CD4-positive, alpha-beta T cell treated with Interleukin-2 at 100 ng/mL for 4 hours (primary cell): Measurements from ENCODE around the gene ECM1.

ENCODE experiments used
- DNase-seq: peaks from one replicate; pipeline ENCODE4 v3.0.0-alpha.2; 2020; ENCODE audit warnings: low spot score

ECM1 gene

GRCh38 chr1:150507912-150508864 is at the start of gene ECM1:
ECM1 (plus strand) TSS chr1:150508109; CDS start chr1:150508210, 101 bp downstream.
- no peak for DNase-seq

- peak; percentile 76 for DNase-seq
Observed at GRCh38 chr1:150464422-150464826, 43.5 kb upstream of the ECM1 start.

- DNase-seq: no peak
Observed at GRCh38 chr1:150466964-150467363, 40.9 kb upstream of the ECM1 start.

- no peak for DNase-seq
Observed at GRCh38 chr1:150469291-150469690, 38.6 kb upstream of the ECM1 start.

GRCh38 chr1:150472601-150473200 is 35.2 kb upstream of the ECM1 start:
- DNase-seq: no peak

- no peak for DNase-seq
Observed at GRCh38 chr1:150473659-150474058, 34.2 kb upstream of the ECM1 start.

GRCh38 chr1:150474869-150475268 is 33.0 kb upstream of the ECM1 start:
- no peak for DNase-seq

- DNase-seq: no peak
Observed at GRCh38 chr1:150476754-150477153, 31.2 kb upstream of the ECM1 start.

- no peak for DNase-seq
Observed at GRCh38 chr1:150477320-150477719, 30.6 kb upstream of the ECM1 start.

GRCh38 chr1:150477733-150478132 is 30.2 kb upstream of the ECM1 start:
- no peak for DNase-seq

- no peak for DNase-seq
Observed at GRCh38 chr1:150479370-150479769, 28.5 kb upstream of the ECM1 start.

- DNase-seq: no peak
Observed at GRCh38 chr1:150479927-150480352, 28.0 kb upstream of the ECM1 start.

- no peak for DNase-seq
Observed at GRCh38 chr1:150484431-150484830, 23.5 kb upstream of the ECM1 start.

- DNase-seq: no peak
Observed at GRCh38 chr1:150484861-150485260, 23.0 kb upstream of the ECM1 start.

- DNase-seq: peak; percentile 99
Observed at GRCh38 chr1:150486966-150487762, 20.7 kb upstream of the ECM1 start, which contains the start of gene TARS2. TARS2 (plus strand) TSS chr1:150487419; CDS start chr1:150487451, 32 bp downstream.

GRCh38 chr1:150487763-150488115 is 20.2 kb upstream of the ECM1 start:
- peak; percentile 1 for DNase-seq

- no peak for DNase-seq
Observed at GRCh38 chr1:150493175-150493574, 14.7 kb upstream of the ECM1 start.

- DNase-seq: no peak
Observed at GRCh38 chr1:150498342-150498741, 9.6 kb upstream of the ECM1 start.

- DNase-seq: no peak
Observed at GRCh38 chr1:150505431-150505830, 2.5 kb upstream of the ECM1 start.

- no peak for DNase-seq
Observed at GRCh38 chr1:150508982-150509381, 1.1 kb downstream of the ECM1 start.

- no peak for DNase-seq
Observed at GRCh38 chr1:150511551-150511950, 3.6 kb downstream of the ECM1 start.

- no peak for DNase-seq
Observed at GRCh38 chr1:150511985-150512660, 4.2 kb downstream of the ECM1 start.
